NCI-H748 (cell line): ENCODE data around the gene OSBPL9.
"Not testable (repeated sequence)": the region's sequence is repeated elsewhere in the genome, so short reads cannot be mapped to it uniquely, and the experiment has no call there.

Experiments used
- DNase-seq: peaks from one replicate; lab custom pipeline; 2025; ENCODE audit not compliant: unreplicated experiment; lab: John Stamatoyannopoulos, UW

OSBPL9 gene

GRCh38 chr1:51605961-51606723 lies 10.8 kb upstream of the OSBPL9 start:
- DNase-seq: no peak

GRCh38 chr1:51607681-51608095 lies 9.2 kb upstream of the OSBPL9 start:
- no peak for DNase-seq

GRCh38 chr1:51610104-51610503 lies 6.8 kb upstream of the OSBPL9 start:
- not testable (repeated sequence) for DNase-seq

GRCh38 chr1:51610637-51611036 lies 6.3 kb upstream of the OSBPL9 start:
- DNase-seq: no peak

GRCh38 chr1:51612447-51612961 lies 4.4 kb upstream of the OSBPL9 start:
- no peak for DNase-seq

GRCh38 chr1:51615780-51616291 lies 1.1 kb upstream of the OSBPL9 start:
- DNase-seq: peak; percentile 18

- no peak for DNase-seq
Measured at GRCh38 chr1:51616490-51616889, 402 bp upstream of the OSBPL9 start.

- DNase-seq: no peak
Measured at GRCh38 chr1:51618715-51619114, 1.8 kb downstream of the OSBPL9 start.

- DNase-seq: no peak
Measured at GRCh38 chr1:51620470-51620869, 3.6 kb downstream of the OSBPL9 start.

- DNase-seq: no peak
Measured at GRCh38 chr1:51621161-51621560, 4.3 kb downstream of the OSBPL9 start.

GRCh38 chr1:51621841-51622454 lies 5.1 kb downstream of the OSBPL9 start:
- DNase-seq: no peak

- DNase-seq: peak; percentile 93
Measured at GRCh38 chr1:51622455-51622913, 5.6 kb downstream of the OSBPL9 start.

GRCh38 chr1:51623025-51623424 lies 6.1 kb downstream of the OSBPL9 start:
- no peak for DNase-seq

GRCh38 chr1:51623450-51623849 lies 6.6 kb downstream of the OSBPL9 start:
- no peak for DNase-seq

- no peak for DNase-seq
Measured at GRCh38 chr1:51624855-51625254, 8.0 kb downstream of the OSBPL9 start.

- peak; percentile 33 for DNase-seq
Measured at GRCh38 chr1:51627672-51628071, 10.8 kb downstream of the OSBPL9 start.

- no peak for DNase-seq
Measured at GRCh38 chr1:51628715-51629590, 12.1 kb downstream of the OSBPL9 start.

GRCh38 chr1:51629918-51630317 lies 13.0 kb downstream of the OSBPL9 start:
- DNase-seq: no peak

- no peak for DNase-seq
Measured at GRCh38 chr1:51630393-51630792, 13.5 kb downstream of the OSBPL9 start.

- DNase-seq: no peak
Measured at GRCh38 chr1:51630922-51631321, 14.0 kb downstream of the OSBPL9 start.

GRCh38 chr1:51631747-51632146 lies 14.9 kb downstream of the OSBPL9 start:
- no peak for DNase-seq
